K562 (cell line): ENCODE data around the gene SAE1. TPM values are rescaled to one million over a fixed set of nuclear protein-coding genes. Genes with fewer than 3 reads are reported as not detected.

ENCODE experiments used
- BMI1 ChIP-seq: fragments of 150-350 bp; IDR thresholded peaks from 2 replicates; pipeline ENCODE4 v1.6.1; 2014; ENCODE audit warnings: low read length
- BRD4 ChIP-seq: fragments of 200-600 bp; sonication (generic); IDR thresholded peaks from 2 replicates; pipeline ENCODE4 v1.6.1; 2017; ENCODE audit warnings: inconsistent platforms
- CBX3 ChIP-seq, 2 experiments: IDR thresholded peaks; 1 replicate in 1 of 2; 2 replicates in 1 of 2; pipeline ENCODE4 v1.6.1; 2012; ENCODE audit warnings: inconsistent platforms in 2 of 2, low read length in 2 of 2, borderline replicate concordance in 1 of 2, control low read depth in 1 of 2
- E2F4 ChIP-seq: sonication (generic); formaldehyde crosslinking; IDR thresholded peaks from 2 replicates; pipeline ENCODE4 v1.8.0; 2022; ENCODE audit warnings: mild to moderate bottlenecking, low read depth, missing genetic modification reagents
- HNRNPH1 ChIP-seq: fragments of 200-400 bp; formaldehyde crosslinking; optimal IDR thresholded peaks from 2 replicates; pipeline ENCODE3; 2017; ENCODE audit warnings: low read depth, mild to moderate bottlenecking, low read length, moderate library complexity
- HNRNPLL ChIP-seq: fragments of 200-400 bp; formaldehyde crosslinking; IDR thresholded peaks from 2 replicates; pipeline ENCODE4 v1.6.1; 2017; ENCODE audit warnings: low read length, low read depth, mild to moderate bottlenecking; ENCODE audit not compliant: poor library complexity, severe bottlenecking
- KAT7 ChIP-seq: sonication (generic); formaldehyde crosslinking; IDR thresholded peaks from 2 replicates; pipeline ENCODE4 v1.8.0; 2022; ENCODE audit warnings: missing genetic modification reagents, mild to moderate bottlenecking, borderline replicate concordance
- KLF1 ChIP-seq: fragments of 450-650 bp; IDR thresholded peaks from 2 replicates; pipeline ENCODE4 v1.6.1; 2016; ENCODE audit warnings: missing genetic modification characterization, missing compliant biosample characterization
- MTA1 ChIP-seq: fragments of 450-650 bp; IDR thresholded peaks from 2 replicates; pipeline ENCODE4 v1.6.1; 2017; ENCODE audit warnings: borderline replicate concordance
- NCOR1 ChIP-seq: fragments of 450-650 bp; IDR thresholded peaks from 2 replicates; pipeline ENCODE4 v1.6.1; 2016; ENCODE audit warnings: mild to moderate bottlenecking, moderate library complexity
- PATZ1 ChIP-seq: fragments of 250-450 bp; sonication (Bioruptor Pico); IDR thresholded peaks from 2 replicates; pipeline ENCODE4 v1.5.0; 2020; ENCODE audit warnings: mild to moderate bottlenecking, borderline replicate concordance
- RERE ChIP-seq: sonication (generic); formaldehyde crosslinking; IDR thresholded peaks from 2 replicates; pipeline ENCODE4 v1.8.0; 2023; ENCODE audit warnings: missing genetic modification reagents, mild to moderate bottlenecking, borderline replicate concordance
- RFX1 ChIP-seq: fragments of 450-650 bp; IDR thresholded peaks from 2 replicates; pipeline ENCODE4 v1.6.1; 2016; ENCODE audit warnings: mild to moderate bottlenecking, moderate library complexity
- SMARCC2 ChIP-seq: fragments of 450-650 bp; IDR thresholded peaks from 2 replicates; pipeline ENCODE4 v1.6.1; 2017; ENCODE audit warnings: antibody characterized with exemption, moderate library complexity, mild to moderate bottlenecking, low read depth
- TAF9B ChIP-seq: fragments of 450-650 bp; IDR thresholded peaks from 2 replicates; pipeline ENCODE4 v1.6.1; 2018; ENCODE audit warnings: mild to moderate bottlenecking; ENCODE audit not compliant: partially characterized antibody
- TCF7 ChIP-seq: sonication (generic); IDR thresholded peaks from 2 replicates; pipeline ENCODE4 v1.6.1; 2016; ENCODE audit warnings: antibody characterized with exemption, borderline replicate concordance
- TGIF2 ChIP-seq: sonication (generic); formaldehyde crosslinking; IDR thresholded peaks from 2 replicates; pipeline ENCODE4 v1.8.1; 2022; ENCODE audit warnings: mild to moderate bottlenecking, missing genetic modification reagents, moderate library complexity
- ZNF589 ChIP-seq: fragments of 200-800 bp; sonication (Bioruptor generic); IDR thresholded peaks from 2 replicates; pipeline ENCODE4 v1.6.1; 2016; ENCODE audit warnings: low read depth, missing genetic modification characterization, missing compliant biosample characterization
- polyA plus RNA-seq, 8 experiments: library from polyadenylated mRNA; depleted of rRNA in 4 of 8; stranded (reverse) in 5 of 8; unstranded in 3 of 8; fragments of >200 nt; fragmentation: Nextera tagmentation in 2 of 8; fragmentation: Illumina TruSeq in 1 of 8; extraction: Ambion mirVana in 2 of 8; extraction: Trizol in 1 of 8; gene quantifications; 2 replicates each; pipeline versions ENCODE4 v1.2.1 to v1.2.3, GENCODE V29; 2011 to 2014; ENCODE audit warnings: inconsistent platforms in 1 of 8, missing spikeins in 1 of 8
- total RNA-seq, 7 experiments: library from RNA; depleted of rRNA in 6 of 7; stranded (reverse); fragments of >200 nt in 6 of 7; fragmentation: Illumina TruSeq in 2 of 7; extraction: Trizol in 2 of 7; gene quantifications; 2 replicates each; pipeline versions ENCODE4 v1.2.1 to v1.2.3, GENCODE V29; 2011 to 2021; ENCODE audit warnings: low replicate concordance in 1 of 7
- TF ChIP-seq, protein P1 (sequence below): sonication (generic); formaldehyde crosslinking; IDR thresholded peaks from 2 replicates; pipeline ENCODE4 v1.8.1; 2023; ENCODE audit warnings: mild to moderate bottlenecking, missing genetic modification reagents

Gene SAE1
- total and polyA plus RNA-seq, 9 of the 15 experiments (the other 6 are each of a cell fraction or from before 2014, with no cell fraction given) = 82.8 to 299 (median 217) TPM

GRCh38 chr19:47241919-47242577, 111.4 kb downstream of the SAE1 start (continued):
- TF ChIP-seq RERE (CRISPR knock-in tag) (no peak), PATZ1 (no peak), ZNF589 (CRISPR knock-in tag) (no peak), KAT7 (no peak), TAF9B (no peak), TCF7 (0 out of 2 replicates have a peak, but pooled peaks have one; percentile 8), TGIF2 (CRISPR knock-in tag) (no peak), HNRNPH1 (no peak), HNRNPLL (no peak), CBX3 (IDR thresholded peaks at IDR 0.05; ENCODE audit: borderline replicate concordance in 1 of 2, low read length in 2 of 2) (0 out of 3 replicates have a peak, but pooled peaks of 1 of the 2 experiments have one; percentile 50), E2F4 (CRISPR knock-in tag) (0 out of 2 replicates have a peak, but pooled peaks have one; percentile 53), KLF1 (tag) (no peak), SMARCC2 (no peak), RFX1 (no peak), NCOR1 (no peak), BMI1 (no peak), BRD4 (no peak), MTA1 (no peak)
- TF ChIP-seq, protein P1, sequence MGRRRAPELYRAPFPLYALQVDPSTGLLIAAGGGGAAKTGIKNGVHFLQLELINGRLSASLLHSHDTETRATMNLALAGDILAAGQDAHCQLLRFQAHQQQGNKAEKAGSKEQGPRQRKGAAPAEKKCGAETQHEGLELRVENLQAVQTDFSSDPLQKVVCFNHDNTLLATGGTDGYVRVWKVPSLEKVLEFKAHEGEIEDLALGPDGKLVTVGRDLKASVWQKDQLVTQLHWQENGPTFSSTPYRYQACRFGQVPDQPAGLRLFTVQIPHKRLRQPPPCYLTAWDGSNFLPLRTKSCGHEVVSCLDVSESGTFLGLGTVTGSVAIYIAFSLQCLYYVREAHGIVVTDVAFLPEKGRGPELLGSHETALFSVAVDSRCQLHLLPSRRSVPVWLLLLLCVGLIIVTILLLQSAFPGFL (CRISPR knock-in tag) = no peak
